ENCODE measurements around the gene SGCA. TPM values are rescaled to one million over a fixed set of nuclear protein-coding genes. Genes with fewer than 3 reads are reported as not detected.

Gene SGCA
- polyA plus RNA-seq, 1 donor (not counting 4 experiments of a cell fraction or from before 2014, with no cell fraction given): not detected

DNA sequence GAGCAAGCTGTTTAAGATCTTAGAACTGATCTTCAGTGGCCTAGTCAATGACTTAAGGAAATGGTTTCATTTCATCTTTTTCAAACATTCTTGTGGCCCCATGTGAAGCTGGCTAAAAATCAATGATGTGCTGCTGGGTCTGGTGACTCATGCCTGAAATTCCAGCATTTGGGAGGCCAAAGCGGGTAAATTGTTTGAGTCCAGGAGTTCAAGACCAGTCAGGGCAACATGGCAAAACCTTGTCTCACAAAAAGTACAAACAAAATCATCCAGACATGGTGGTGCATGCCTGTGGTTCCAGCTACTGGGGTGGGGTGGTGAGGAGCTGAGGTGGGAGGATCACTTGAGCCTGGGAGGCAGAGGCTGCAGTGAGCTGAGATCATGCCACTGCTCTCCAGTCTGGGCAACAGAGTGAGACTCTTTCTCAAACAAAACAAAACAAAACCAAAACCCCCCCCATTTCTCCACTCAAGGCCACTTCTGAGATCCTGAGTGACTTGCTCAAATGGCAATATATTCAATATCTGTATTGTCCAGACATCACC lies 53.0 kb downstream of the SGCA start:
- no peaks in the 10 kb centered on the region for H4K20me1 ChIP-seq (ENCODE audit: control insufficient read depth, extremely low read depth, insufficient read depth, low read length)
- FAIRE-seq (peak; percentile 78), DNase-seq (ENCODE audit: low read depth, low spot score) (no peak)
- no peaks in the 10 kb centered on the region for H3K79me2 ChIP-seq (ENCODE audit: control insufficient read depth, insufficient read depth, low read length)
- peak overlapping the region; percentile 13 for H2AFZ ChIP-seq (ENCODE audit: control insufficient read depth, low read length)
- H3K9me3 ChIP-seq (ENCODE audit: control insufficient read depth, low read depth, low read length): no peaks in the 10 kb centered on the region
- H3K4me2 ChIP-seq (ENCODE audit: control insufficient read depth, extremely low read depth, insufficient read depth, low read depth, low read length): peak overlapping the region; percentile 67
- peak overlapping the region; percentile 66 for H3K27ac ChIP-seq (ENCODE audit: control insufficient read depth, insufficient read depth, low read length)
- TF ChIP-seq EZH2 (IDR thresholded peaks at IDR 0.05; ENCODE audit: low read length): no peak
- TF ChIP-seq CTCF (optimal IDR thresholded peaks at IDR 0.05 in 1 of 3, IDR thresholded peaks at IDR 0.05 in 1 of 3, conservative IDR thresholded peaks at IDR 0.05 in 1 of 3; ENCODE audit: extremely low read depth in 1 of 3, insufficient read depth in 2 of 3, low read length in 3 of 3): no peak
- dilution Hi-C loops (cut with MboI; ENCODE audit: extremely low pct_ligation_motif_present, low sequenced_read_pairs): no loop called here
- H3K36me3 ChIP-seq (ENCODE audit: control insufficient read depth in 2 of 2, extremely low read depth in 1 of 2, insufficient read depth in 2 of 2, low read length in 2 of 2): no peaks in the 10 kb centered on the region
- peaks cover 31% of the 10 kb centered on the region for H3K4me1 ChIP-seq (ENCODE audit: control insufficient read depth, extremely low read depth, insufficient read depth, low read length)
- H3K4me3 ChIP-seq (ENCODE audit: control insufficient read depth in 2 of 3, extremely low read depth in 1 of 3, insufficient read depth in 2 of 3, low read depth in 1 of 3, low read length in 3 of 3): peak overlapping the region in 1 of 3 experiments; percentile 23
- no peaks in the 10 kb centered on the region for H3K27me3 ChIP-seq (ENCODE audit: control insufficient read depth, extremely low read depth, insufficient read depth, low read length)
- no peaks in the 10 kb centered on the region for H3K9me1 ChIP-seq (ENCODE audit: control insufficient read depth, extremely low read depth, insufficient read depth, low read length)
- H3K9ac ChIP-seq (ENCODE audit: control insufficient read depth, extremely low read depth, insufficient read depth, low read length): peak overlapping the region; percentile 17

DNA sequence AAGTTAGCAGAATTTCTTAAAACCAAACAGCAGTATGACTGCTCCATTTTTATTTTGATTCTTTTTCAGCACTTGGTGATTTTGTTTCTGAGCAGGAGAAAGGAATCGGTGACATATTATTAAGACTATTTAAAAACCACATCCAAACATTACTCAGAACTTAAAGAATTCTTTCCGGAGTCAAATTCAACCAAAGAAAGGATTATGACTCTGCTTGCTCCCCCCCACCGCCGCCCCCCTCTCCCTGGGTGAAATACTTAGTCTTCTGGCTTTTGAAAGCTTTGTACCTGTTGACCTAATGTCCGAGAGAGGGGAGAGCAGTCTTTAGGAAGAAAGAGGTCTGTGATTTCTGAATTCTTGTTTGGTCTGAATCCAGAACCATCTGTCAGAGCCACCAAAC lies 53.5 kb downstream of the SGCA start:
- no peaks in the 10 kb centered on the region for H3K9me1 ChIP-seq (ENCODE audit: control insufficient read depth, extremely low read depth, insufficient read depth, low read length)
- peaks cover 31% of the 10 kb centered on the region for H3K4me1 ChIP-seq (ENCODE audit: control insufficient read depth, extremely low read depth, insufficient read depth, low read length)
- H3K27ac ChIP-seq (ENCODE audit: control insufficient read depth, insufficient read depth, low read length): peak overlapping the region; percentile 66
- dilution Hi-C loops (cut with MboI; ENCODE audit: extremely low pct_ligation_motif_present, low sequenced_read_pairs): no loop called here
- DNase-seq (ENCODE audit: low read depth, low spot score) (no peak), FAIRE-seq (no peak)
- H3K9ac ChIP-seq (ENCODE audit: control insufficient read depth, extremely low read depth, insufficient read depth, low read length): peak overlapping the region; percentile 17
- H3K9me3 ChIP-seq (ENCODE audit: control insufficient read depth, low read depth, low read length): no peaks in the 10 kb centered on the region
- no peaks in the 10 kb centered on the region for H3K36me3 ChIP-seq (ENCODE audit: control insufficient read depth in 2 of 2, extremely low read depth in 1 of 2, insufficient read depth in 2 of 2, low read length in 2 of 2)
- H3K4me3 ChIP-seq (ENCODE audit: control insufficient read depth in 2 of 3, extremely low read depth in 1 of 3, insufficient read depth in 2 of 3, low read depth in 1 of 3, low read length in 3 of 3): peak overlapping the region in 1 of 3 experiments; percentile 23
- H2AFZ ChIP-seq (ENCODE audit: control insufficient read depth, low read length): no peak overlapping the region
- TF ChIP-seq EZH2 (IDR thresholded peaks at IDR 0.05; ENCODE audit: low read length) (no peak), CTCF (optimal IDR thresholded peaks at IDR 0.05 in 1 of 3, IDR thresholded peaks at IDR 0.05 in 1 of 3, conservative IDR thresholded peaks at IDR 0.05 in 1 of 3; ENCODE audit: extremely low read depth in 1 of 3, insufficient read depth in 2 of 3, low read length in 3 of 3) (no peak)
- no peaks in the 10 kb centered on the region for H3K79me2 ChIP-seq (ENCODE audit: control insufficient read depth, insufficient read depth, low read length)
- no peaks in the 10 kb centered on the region for H4K20me1 ChIP-seq (ENCODE audit: control insufficient read depth, extremely low read depth, insufficient read depth, low read length)
- no peaks in the 10 kb centered on the region for H3K27me3 ChIP-seq (ENCODE audit: control insufficient read depth, extremely low read depth, insufficient read depth, low read length)
- H3K4me2 ChIP-seq (ENCODE audit: control insufficient read depth, extremely low read depth, insufficient read depth, low read depth, low read length): peak overlapping the region; percentile 67

All from keratinocyte (primary cell).